Memory B cell (primary cell): ENCODE data around the gene PLEKHG2.
"Not testable (repeated sequence)": the region's sequence is repeated elsewhere in the genome, so short reads cannot be mapped to it uniquely, and the experiment has no call there.

Experiments
- ATAC-seq: fragments of 150-1000 bp; cut with Tn5 transposase; 2 replicates; pipeline ENCODE4 v1.10.0; 2021; ENCODE audit warnings: low read depth, mild to moderate bottlenecking, moderate library complexity
- DNase-seq, 2 donors: peaks; one replicate each; pipeline ENCODE4 v3.0.0; 2022; ENCODE audit warnings: low spot score in 2 of 2
- H3K27ac Mint-ChIP-seq: one replicate; pipeline ENCODE4 v1.8.0; 2022; ENCODE audit warnings: mild to moderate bottlenecking, moderate library complexity, mixed read lengths
- H3K27me3 Mint-ChIP-seq: one replicate; pipeline ENCODE4 v1.8.0; 2022; ENCODE audit warnings: mixed read lengths
- H3K36me3 Mint-ChIP-seq: one replicate; pipeline ENCODE4 v1.8.0; 2022; ENCODE audit warnings: mild to moderate bottlenecking, mixed read lengths
- H3K4me1 Mint-ChIP-seq: one replicate; pipeline ENCODE4 v1.8.0; 2022; ENCODE audit warnings: mixed read lengths
- H3K4me3 Mint-ChIP-seq: one replicate; pipeline ENCODE4 v1.8.0; 2022; ENCODE audit warnings: mild to moderate bottlenecking, moderate library complexity, mixed read lengths
- H3K9me3 Mint-ChIP-seq: one replicate; pipeline ENCODE4 v1.8.0; 2022; ENCODE audit warnings: mixed read lengths

Gene PLEKHG2

GRCh38 chr19:39451257-39451656 lies 38.8 kb downstream of the PLEKHG2 start:
- H3K36me3 Mint-ChIP-seq, result peaks cover 33% of the 10 kb centered on the region
- peaks cover 54% of the 10 kb centered on the region for H3K4me1 Mint-ChIP-seq
- ATAC-seq, H3K27me3 Mint-ChIP-seq, DNase-seq, H3K4me3 Mint-ChIP-seq, H3K9me3 Mint-ChIP-seq: not testable (repeated sequence)
- peak overlapping the region; percentile 32 for H3K27ac Mint-ChIP-seq

- peaks cover 38% of the 10 kb centered on the region for H3K36me3 Mint-ChIP-seq
- H3K9me3 Mint-ChIP-seq, result no peaks in the 10 kb centered on the region
- no peak overlapping the region for H3K4me3 Mint-ChIP-seq
- peaks cover 4% of the 10 kb centered on the region for H3K4me1 Mint-ChIP-seq
- no peaks in the 10 kb centered on the region for H3K27me3 Mint-ChIP-seq
- H3K27ac Mint-ChIP-seq, result no peak overlapping the region
- DNase-seq (no peak), ATAC-seq (no peak)
These were observed 50.9 kb downstream of the PLEKHG2 start for GRCh38 chr19:39463403-39463802.

- Mint-ChIP-seq H3K27me3 (no peaks in the 10 kb centered on the region), H3K9me3 (no peaks in the 10 kb centered on the region), H3K4me3 (no peak overlapping the region), H3K36me3 (peaks cover 35% of the 10 kb centered on the region), H3K27ac (no peak overlapping the region), H3K4me1 (no peaks in the 10 kb centered on the region)
- ATAC-seq (no peak), DNase-seq (no peak)
These were observed 53.7 kb downstream of the PLEKHG2 start for GRCh38 chr19:39465956-39466747.

- peaks cover 42% of the 10 kb centered on the region for H3K36me3 Mint-ChIP-seq
- no peak overlapping the region for H3K4me3 Mint-ChIP-seq
- no peaks in the 10 kb centered on the region for H3K27me3 Mint-ChIP-seq
- H3K27ac Mint-ChIP-seq, result no peak overlapping the region
- DNase-seq (no peak), ATAC-seq (no peak)
- no peaks in the 10 kb centered on the region for H3K9me3 Mint-ChIP-seq
- H3K4me1 Mint-ChIP-seq, result peaks cover 3% of the 10 kb centered on the region
These were observed 55.5 kb downstream of the PLEKHG2 start for GRCh38 chr19:39467941-39468340.

GRCh38 chr19:39469036-39469435 lies 56.6 kb downstream of the PLEKHG2 start:
- ATAC-seq (no peak), DNase-seq (no peak)
- no peaks in the 10 kb centered on the region for H3K9me3 Mint-ChIP-seq
- peaks cover 5% of the 10 kb centered on the region for H3K4me1 Mint-ChIP-seq
- no peak overlapping the region for H3K4me3 Mint-ChIP-seq
- H3K36me3 Mint-ChIP-seq, result peaks cover 40% of the 10 kb centered on the region
- no peaks in the 10 kb centered on the region for H3K27me3 Mint-ChIP-seq
- peak overlapping the region; percentile 24 for H3K27ac Mint-ChIP-seq

GRCh38 chr19:39469567-39469966 lies 57.1 kb downstream of the PLEKHG2 start:
- peaks cover 46% of the 10 kb centered on the region for H3K36me3 Mint-ChIP-seq
- DNase-seq, result no peak
- no peaks in the 10 kb centered on the region for H3K9me3 Mint-ChIP-seq

GRCh38 chr19:39470724-39471339 lies 58.4 kb downstream of the PLEKHG2 start:
- DNase-seq (no peak), ATAC-seq (no peak)
- peaks cover 9% of the 10 kb centered on the region for H3K4me1 Mint-ChIP-seq
- peaks cover 45% of the 10 kb centered on the region for H3K36me3 Mint-ChIP-seq
- no peak overlapping the region for H3K4me3 Mint-ChIP-seq
- H3K27ac Mint-ChIP-seq, result no peak overlapping the region
- no peaks in the 10 kb centered on the region for H3K27me3 Mint-ChIP-seq
- H3K9me3 Mint-ChIP-seq, result no peaks in the 10 kb centered on the region

More at GRCh38 chr19:39469567-39469966, 57.1 kb downstream of the PLEKHG2 start:
- no peak for ATAC-seq
- H3K27ac Mint-ChIP-seq, result peak overlapping the region; percentile 24
- no peak overlapping the region for H3K4me3 Mint-ChIP-seq
- H3K27me3 Mint-ChIP-seq, result no peaks in the 10 kb centered on the region
- H3K4me1 Mint-ChIP-seq, result peaks cover 9% of the 10 kb centered on the region

- Mint-ChIP-seq H3K36me3 (peaks cover 44% of the 10 kb centered on the region), H3K4me1 (peaks cover 9% of the 10 kb centered on the region), H3K4me3 (no peak overlapping the region), H3K27ac (no peak overlapping the region), H3K27me3 (no peaks in the 10 kb centered on the region), H3K9me3 (no peaks in the 10 kb centered on the region)
- DNase-seq, result no peak
- no peak for ATAC-seq
These were observed 59.5 kb downstream of the PLEKHG2 start for GRCh38 chr19:39471756-39472536.

- no peaks in the 10 kb centered on the region for H3K9me3 Mint-ChIP-seq
- ATAC-seq, result no peak
- H3K27ac Mint-ChIP-seq, result no peak overlapping the region
- no peak overlapping the region for H3K4me3 Mint-ChIP-seq
- no peak for DNase-seq
- no peaks in the 10 kb centered on the region for H3K27me3 Mint-ChIP-seq
- H3K4me1 Mint-ChIP-seq, result peaks cover 9% of the 10 kb centered on the region
- peaks cover 44% of the 10 kb centered on the region for H3K36me3 Mint-ChIP-seq
These were observed 60.4 kb downstream of the PLEKHG2 start for GRCh38 chr19:39472746-39473442.

GRCh38 chr19:39473443-39473960 lies 61.0 kb downstream of the PLEKHG2 start:
- no peak overlapping the region for H3K4me3 Mint-ChIP-seq
- no peaks in the 10 kb centered on the region for H3K9me3 Mint-ChIP-seq
- H3K36me3 Mint-ChIP-seq, result peaks cover 41% of the 10 kb centered on the region
- peaks cover 9% of the 10 kb centered on the region for H3K4me1 Mint-ChIP-seq
- H3K27me3 Mint-ChIP-seq, result no peaks in the 10 kb centered on the region
- ATAC-seq (no peak), DNase-seq (no peak)
- no peak overlapping the region for H3K27ac Mint-ChIP-seq

- Mint-ChIP-seq H3K9me3 (no peaks in the 10 kb centered on the region), H3K4me3 (no peak overlapping the region), H3K27ac (peak overlapping the region; percentile 73), H3K27me3 (no peaks in the 10 kb centered on the region), H3K4me1 (peaks cover 9% of the 10 kb centered on the region), H3K36me3 (peaks cover 37% of the 10 kb centered on the region)
- peak; percentile 67 to 77 for DNase-seq
- peak; percentile 92 for ATAC-seq
These were observed 61.7 kb downstream of the PLEKHG2 start for GRCh38 chr19:39474139-39474620.

- no peak overlapping the region for H3K4me3 Mint-ChIP-seq
- no peaks in the 10 kb centered on the region for H3K27me3 Mint-ChIP-seq
- peaks cover 17% of the 10 kb centered on the region for H3K4me1 Mint-ChIP-seq
- ATAC-seq, result no peak
- H3K36me3 Mint-ChIP-seq, result peaks cover 28% of the 10 kb centered on the region
- no peaks in the 10 kb centered on the region for H3K9me3 Mint-ChIP-seq
- DNase-seq, result no peak
- H3K27ac Mint-ChIP-seq, result no peak overlapping the region
These were observed 63.3 kb downstream of the PLEKHG2 start for GRCh38 chr19:39475748-39476147.
